ENCODE results near the gene DBX2. TPM values are rescaled to one million over a fixed set of nuclear protein-coding genes. Genes with fewer than 3 reads are reported as not detected.

The DBX2 gene
- total RNA-seq, 1 donor from 2014 or later = not detected

DNA sequence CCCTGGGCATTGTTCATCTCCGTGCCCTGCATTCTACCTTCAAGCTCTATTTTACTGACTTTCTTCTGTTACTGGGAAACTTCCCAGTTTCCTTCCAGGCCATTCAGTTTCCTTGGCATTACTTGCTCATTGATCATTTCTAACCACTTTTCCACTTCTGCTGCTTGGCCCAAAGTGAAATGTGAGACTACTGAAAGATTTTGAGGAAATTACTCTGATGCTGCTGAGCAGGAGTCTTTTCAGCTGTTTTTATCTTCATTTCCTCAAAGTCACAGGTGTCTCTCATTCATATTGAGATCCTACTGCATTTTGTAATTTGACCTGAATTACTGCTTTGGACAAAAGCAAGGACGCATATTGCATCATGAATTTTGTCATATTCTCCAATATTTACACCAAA is 26.4 kb upstream of the DBX2 start:
- H3K36me3 ChIP-seq (ENCODE audit: control insufficient read depth, insufficient read depth, low read length) = no peaks in the 10 kb centered on the region
- no peaks in the 10 kb centered on the region for H3K27me3 ChIP-seq (ENCODE audit: control insufficient read depth, insufficient read depth, low read length)
- no peak overlapping the region for H3K4me3 ChIP-seq (ENCODE audit: low read depth, low read length)
- FAIRE-seq = no peak
- TF ChIP-seq, protein P1, sequence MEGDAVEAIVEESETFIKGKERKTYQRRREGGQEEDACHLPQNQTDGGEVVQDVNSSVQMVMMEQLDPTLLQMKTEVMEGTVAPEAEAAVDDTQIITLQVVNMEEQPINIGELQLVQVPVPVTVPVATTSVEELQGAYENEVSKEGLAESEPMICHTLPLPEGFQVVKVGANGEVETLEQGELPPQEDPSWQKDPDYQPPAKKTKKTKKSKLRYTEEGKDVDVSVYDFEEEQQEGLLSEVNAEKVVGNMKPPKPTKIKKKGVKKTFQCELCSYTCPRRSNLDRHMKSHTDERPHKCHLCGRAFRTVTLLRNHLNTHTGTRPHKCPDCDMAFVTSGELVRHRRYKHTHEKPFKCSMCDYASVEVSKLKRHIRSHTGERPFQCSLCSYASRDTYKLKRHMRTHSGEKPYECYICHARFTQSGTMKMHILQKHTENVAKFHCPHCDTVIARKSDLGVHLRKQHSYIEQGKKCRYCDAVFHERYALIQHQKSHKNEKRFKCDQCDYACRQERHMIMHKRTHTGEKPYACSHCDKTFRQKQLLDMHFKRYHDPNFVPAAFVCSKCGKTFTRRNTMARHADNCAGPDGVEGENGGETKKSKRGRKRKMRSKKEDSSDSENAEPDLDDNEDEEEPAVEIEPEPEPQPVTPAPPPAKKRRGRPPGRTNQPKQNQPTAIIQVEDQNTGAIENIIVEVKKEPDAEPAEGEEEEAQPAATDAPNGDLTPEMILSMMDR (IDR thresholded peaks at IDR 0.05; ENCODE audit: insufficient read depth, low read length, severe bottlenecking) = no peak
- DNase-seq (ENCODE audit: low read depth) = no peak

DNA sequence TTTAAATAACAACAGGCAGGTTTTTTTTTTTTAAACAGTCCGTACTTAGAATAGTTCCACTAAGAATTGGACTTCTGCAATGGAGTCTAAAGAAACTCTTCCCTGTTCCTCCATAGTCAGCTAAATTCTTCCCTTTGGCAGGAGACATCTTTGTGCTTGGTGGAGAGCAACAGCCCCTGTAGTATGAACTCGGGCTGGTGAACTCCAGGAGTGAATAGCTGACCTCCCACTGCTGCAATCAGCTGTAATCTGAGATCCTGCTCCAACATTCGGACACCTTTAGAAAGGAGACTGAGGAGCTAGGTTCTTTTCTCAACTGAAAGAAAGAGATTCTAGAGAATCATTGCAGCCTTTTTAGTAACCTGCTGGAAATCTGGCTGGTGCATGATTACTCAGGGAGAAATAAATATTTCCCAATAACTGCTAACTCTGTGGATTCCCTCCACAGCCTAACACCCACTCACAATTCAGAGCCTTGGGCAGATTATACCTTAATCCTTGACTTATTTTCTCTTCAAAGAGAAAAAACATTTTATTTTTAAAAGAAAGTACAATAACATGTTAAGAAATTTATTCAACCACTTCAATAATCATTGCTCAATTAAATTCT is 25.6 kb upstream of the DBX2 start:
- Histone ChIP-seq H3K4me3 (ENCODE audit: low read depth, low read length) (no peak overlapping the region), H3K27me3 (ENCODE audit: control insufficient read depth, insufficient read depth, low read length) (no peaks in the 10 kb centered on the region), H3K36me3 (ENCODE audit: control insufficient read depth, insufficient read depth, low read length) (no peaks in the 10 kb centered on the region)
- FAIRE-seq = no peak
- TF ChIP-seq, protein P1 (IDR thresholded peaks at IDR 0.05; ENCODE audit: insufficient read depth, low read length, severe bottlenecking) = no peak
- no peak for DNase-seq (ENCODE audit: low read depth)

DNA sequence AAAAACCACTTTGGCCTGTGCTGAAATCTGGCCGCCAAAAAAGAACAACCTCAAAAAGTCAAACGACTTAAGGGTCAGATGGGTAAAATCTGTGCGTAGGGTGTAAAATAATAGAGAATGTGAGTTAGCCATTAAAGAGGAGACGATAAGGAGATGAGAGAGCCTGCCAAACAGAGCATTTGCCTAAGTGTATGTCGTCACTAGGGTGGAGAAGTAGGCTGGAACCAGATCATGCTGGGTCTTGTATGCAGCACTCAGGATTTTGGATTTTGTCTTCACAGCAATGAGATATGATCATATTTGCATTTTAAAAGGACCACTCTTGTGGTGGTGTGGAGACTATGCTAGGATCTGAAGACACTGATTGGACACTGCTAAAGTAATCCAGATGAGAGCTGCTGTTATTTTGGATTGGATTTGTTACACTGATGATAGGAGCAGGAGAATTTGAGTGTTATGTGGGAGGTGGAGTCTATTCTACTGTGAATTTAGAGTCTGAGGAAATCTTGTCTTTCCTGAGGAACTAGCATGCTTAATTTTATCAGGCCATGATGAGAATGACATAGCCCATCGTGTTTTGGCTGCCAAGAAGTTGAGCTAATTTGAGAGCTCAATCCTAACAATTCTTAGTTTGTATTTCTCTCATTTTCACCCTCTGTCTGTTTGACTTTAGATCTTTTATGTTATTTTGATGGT is 24.8 kb upstream of the DBX2 start:
- H3K4me3 ChIP-seq (ENCODE audit: low read depth, low read length) = no peak overlapping the region
- peak; percentile 70 for FAIRE-seq
- TF ChIP-seq, protein P1 (IDR thresholded peaks at IDR 0.05; ENCODE audit: insufficient read depth, low read length, severe bottlenecking) = no peak

DNA sequence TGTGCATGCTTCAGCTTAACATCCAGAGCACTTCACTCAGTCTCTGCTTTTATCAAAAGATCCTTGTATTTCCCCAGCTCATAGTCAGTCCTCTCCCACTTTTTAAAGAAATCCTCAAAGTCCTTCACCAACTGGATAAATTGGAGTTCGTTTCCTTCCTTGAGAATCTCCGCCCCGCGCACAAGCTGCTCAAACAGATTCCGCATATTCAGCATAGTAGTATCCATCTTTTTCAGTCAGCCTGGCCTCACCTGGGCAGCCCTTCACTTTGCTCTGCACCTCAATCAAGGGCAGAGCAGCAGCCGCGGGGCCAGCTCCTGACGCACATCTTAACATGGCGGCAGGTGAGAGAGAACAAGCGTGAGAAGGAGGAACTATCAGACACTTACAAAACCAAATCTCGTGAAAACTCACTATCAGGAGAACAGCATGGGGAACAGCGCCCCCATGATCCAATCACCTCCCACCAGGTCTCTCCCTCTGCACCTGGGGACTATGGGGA is 14.3 kb upstream of the DBX2 start:
- H3K4me3 ChIP-seq (ENCODE audit: low read depth, low read length) = no peak overlapping the region
- no peak for FAIRE-seq
- TF ChIP-seq, protein P1 (IDR thresholded peaks at IDR 0.05; ENCODE audit: insufficient read depth, low read length, severe bottlenecking) = no peak
- H3K27me3 ChIP-seq (ENCODE audit: control insufficient read depth, insufficient read depth, low read length) = no peaks in the 10 kb centered on the region
- H3K36me3 ChIP-seq (ENCODE audit: control insufficient read depth, insufficient read depth, low read length) = no peaks in the 10 kb centered on the region
- DNase-seq (ENCODE audit: low read depth) = no peak

More for the DNA sequence above, 24.8 kb upstream of the DBX2 start:
- Histone ChIP-seq H3K36me3 (ENCODE audit: control insufficient read depth, insufficient read depth, low read length) (no peaks in the 10 kb centered on the region), H3K27me3 (ENCODE audit: control insufficient read depth, insufficient read depth, low read length) (no peaks in the 10 kb centered on the region)
- DNase-seq (ENCODE audit: low read depth) = peak; percentile 8

DNA sequence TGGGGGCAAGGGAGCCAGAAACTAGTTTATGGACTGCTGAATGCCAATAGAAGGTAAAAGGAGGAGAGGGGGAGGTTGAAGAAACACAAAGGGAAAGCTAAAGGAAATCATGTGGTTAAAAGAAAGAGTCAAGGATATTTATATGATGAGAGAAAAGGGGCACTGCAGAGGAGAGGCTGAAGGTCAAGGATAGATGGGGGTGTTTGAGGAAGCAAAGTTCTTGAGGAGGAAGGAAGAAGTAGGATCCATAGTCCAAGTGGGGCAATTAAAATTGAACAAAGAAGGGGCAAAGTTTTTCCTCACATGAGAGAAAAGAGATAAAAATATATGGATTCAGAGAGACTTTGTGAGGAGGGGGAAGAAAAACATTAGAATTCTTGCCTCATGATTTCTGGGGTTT is 10.1 kb upstream of the DBX2 start:
- Histone ChIP-seq H3K27me3 (ENCODE audit: control insufficient read depth, insufficient read depth, low read length) (no peaks in the 10 kb centered on the region), H3K4me3 (ENCODE audit: low read depth, low read length) (no peak overlapping the region), H3K36me3 (ENCODE audit: control insufficient read depth, insufficient read depth, low read length) (no peaks in the 10 kb centered on the region)
- no peak for FAIRE-seq
- TF ChIP-seq, protein P1 (IDR thresholded peaks at IDR 0.05; ENCODE audit: insufficient read depth, low read length, severe bottlenecking) = no peak
- no peak for DNase-seq (ENCODE audit: low read depth)
